Astrocyte (in vitro differentiated cells and primary cell): ENCODE measurements around the gene PINK1. TPM values are rescaled to one million over a fixed set of nuclear protein-coding genes. Genes with fewer than 3 reads are reported as not detected.

ENCODE experiments used
- DNase-seq: peaks from one replicate; pipeline ENCODE4 v3.0.0-alpha.2; 2010; ENCODE audit warnings: low read depth
- FAIRE-seq: peaks from 2 replicates; lab custom pipeline; 2011; peaks lifted over from hg19 to GRCh38; lab: Jason Lieb, UNC
- H2AFZ ChIP-seq: 2 replicates; pipeline ENCODE4 v1.6.0; 2012; ENCODE audit warnings: low read depth, low read length, inconsistent platforms
- H3K27ac ChIP-seq: 2 replicates; pipeline ENCODE4 v1.5.1; 2011; ENCODE audit warnings: low read depth, low read length, inconsistent platforms
- H3K27me3 ChIP-seq: 2 replicates; pipeline ENCODE4 v1.6.0; 2011; ENCODE audit warnings: low read length, inconsistent platforms; ENCODE audit not compliant: insufficient read depth
- H3K36me3 ChIP-seq: 2 replicates; pipeline ENCODE4 v1.5.1; 2011; ENCODE audit warnings: low read length, inconsistent platforms; ENCODE audit not compliant: insufficient read depth
- H3K4me1 ChIP-seq: 2 replicates; pipeline ENCODE4 v1.5.1; 2011; ENCODE audit warnings: low read length, inconsistent platforms; ENCODE audit not compliant: insufficient read depth
- H3K4me2 ChIP-seq: 2 replicates; pipeline ENCODE4 v1.6.0; 2012; ENCODE audit warnings: low read length, inconsistent platforms
- H3K4me3 ChIP-seq: 2 replicates; pipeline ENCODE4 v1.5.1; 2011; ENCODE audit warnings: low read depth, mild to moderate bottlenecking, low read length, inconsistent platforms; ENCODE audit not compliant: insufficient read depth
- H3K79me2 ChIP-seq: 2 replicates; pipeline ENCODE4 v1.6.0; 2012; ENCODE audit warnings: mild to moderate bottlenecking, low read length, inconsistent platforms; ENCODE audit not compliant: insufficient read depth
- H3K9ac ChIP-seq: 2 replicates; pipeline ENCODE4 v1.6.0; 2012; ENCODE audit warnings: mild to moderate bottlenecking, low read length, inconsistent platforms
- H3K9me3 ChIP-seq: 2 replicates; pipeline ENCODE4 v1.5.1; 2012; ENCODE audit warnings: low read depth, mild to moderate bottlenecking, low read length, inconsistent platforms; ENCODE audit not compliant: insufficient read depth
- H4K20me1 ChIP-seq: 2 replicates; pipeline ENCODE4 v1.6.0; 2012; ENCODE audit warnings: low read length, inconsistent platforms; ENCODE audit not compliant: insufficient read depth
- H3K27ac Mint-ChIP-seq: one replicate; pipeline ENCODE4 v1.8.0; 2021; ENCODE audit warnings: mild to moderate bottlenecking, mixed read lengths; ENCODE audit not compliant: unreplicated experiment
- H3K27me3 Mint-ChIP-seq: one replicate; pipeline ENCODE4 v1.8.0; 2021; ENCODE audit warnings: low read depth, mixed read lengths; ENCODE audit not compliant: unreplicated experiment
- H3K36me3 Mint-ChIP-seq: one replicate; pipeline ENCODE4 v1.8.0; 2021; ENCODE audit warnings: low read depth, mixed read lengths; ENCODE audit not compliant: unreplicated experiment
- H3K4me1 Mint-ChIP-seq: one replicate; pipeline ENCODE4 v1.8.0; 2021; ENCODE audit warnings: low read depth, mixed read lengths; ENCODE audit not compliant: unreplicated experiment
- H3K4me3 Mint-ChIP-seq: one replicate; pipeline ENCODE4 v1.8.0; 2021; ENCODE audit warnings: mild to moderate bottlenecking, moderate library complexity, mixed read lengths; ENCODE audit not compliant: unreplicated experiment
- H3K9me3 Mint-ChIP-seq: one replicate; pipeline ENCODE4 v1.8.0; 2021; ENCODE audit warnings: mild to moderate bottlenecking, mixed read lengths; ENCODE audit not compliant: unreplicated experiment
- CTCF ChIP-seq: IDR thresholded peaks from 2 replicates; pipeline ENCODE4 v1.5.1; 2011; ENCODE audit warnings: low read depth, mild to moderate bottlenecking, inconsistent platforms, low read length, moderate library complexity; ENCODE audit not compliant: insufficient read depth
- EZH2 ChIP-seq: IDR thresholded peaks from 2 replicates; pipeline ENCODE4 v1.6.1; 2012; ENCODE audit warnings: mild to moderate bottlenecking, low read length, inconsistent platforms; ENCODE audit not compliant: insufficient read depth
- total RNA-seq: library from RNA; stranded (reverse); gene quantifications from 2 replicates; pipeline ENCODE4 v1.2.1, GENCODE V29; 2021

The PINK1 gene
- total RNA-seq, 1 donor from 2014 or later = 25.6 TPM

- Mint-ChIP-seq H3K9me3 (no peaks in the 10 kb centered on the region), H3K27ac (no peak overlapping the region), H3K27me3 (no peaks in the 10 kb centered on the region), H3K36me3 (peaks cover 26% of the 10 kb centered on the region), H3K4me3 (no peak overlapping the region), H3K4me1 (no peaks in the 10 kb centered on the region)
- Histone ChIP-seq H3K36me3 (peaks cover 9% of the 10 kb centered on the region), H3K27me3 (no peaks in the 10 kb centered on the region), H3K27ac (no peak overlapping the region), H3K9me3 (no peaks in the 10 kb centered on the region), H4K20me1 (peaks cover 7% of the 10 kb centered on the region), H3K4me1 (no peaks in the 10 kb centered on the region), H3K4me2 (no peak overlapping the region), H3K4me3 (no peak overlapping the region), H3K79me2 (no peaks in the 10 kb centered on the region), H2AFZ (no peak overlapping the region), H3K9ac (no peak overlapping the region)
- DNase-seq = no peak
- no peak for FAIRE-seq
- no peak for TF ChIP-seq EZH2
- TF ChIP-seq CTCF = no peak
These were observed 8.7 kb downstream of the PINK1 start for GRCh38 chr1:20641975-20642374.

GRCh38 chr1:20643080-20643479 lies 9.8 kb downstream of the PINK1 start:
- Mint-ChIP-seq H3K27me3 (no peaks in the 10 kb centered on the region), H3K27ac (no peak overlapping the region), H3K9me3 (no peaks in the 10 kb centered on the region), H3K4me3 (no peak overlapping the region), H3K36me3 (peaks cover 19% of the 10 kb centered on the region), H3K4me1 (no peaks in the 10 kb centered on the region)
- FAIRE-seq (no peak), DNase-seq (no peak)
- no peak overlapping the region for H3K9ac ChIP-seq
- H4K20me1 ChIP-seq = peaks cover 4% of the 10 kb centered on the region
- H3K4me3 ChIP-seq = no peak overlapping the region
- H3K27ac ChIP-seq = no peak overlapping the region
- no peak for TF ChIP-seq EZH2
- no peak for TF ChIP-seq CTCF
- no peak overlapping the region for H2AFZ ChIP-seq
- no peaks in the 10 kb centered on the region for H3K9me3 ChIP-seq
- H3K36me3 ChIP-seq = peaks cover 5% of the 10 kb centered on the region
- H3K4me1 ChIP-seq = no peaks in the 10 kb centered on the region
- no peaks in the 10 kb centered on the region for H3K79me2 ChIP-seq
- H3K4me2 ChIP-seq = no peak overlapping the region
- no peaks in the 10 kb centered on the region for H3K27me3 ChIP-seq

GRCh38 chr1:20644416-20644815 lies 11.2 kb downstream of the PINK1 start:
- Mint-ChIP-seq H3K9me3 (no peaks in the 10 kb centered on the region), H3K4me3 (no peak overlapping the region), H3K27ac (no peak overlapping the region), H3K4me1 (no peaks in the 10 kb centered on the region), H3K36me3 (peaks cover 12% of the 10 kb centered on the region), H3K27me3 (no peaks in the 10 kb centered on the region)
- no peaks in the 10 kb centered on the region for H3K27me3 ChIP-seq
- TF ChIP-seq EZH2 (no peak), CTCF (no peak)
- no peak overlapping the region for H3K4me2 ChIP-seq
- DNase-seq = no peak
- H3K9me3 ChIP-seq = no peaks in the 10 kb centered on the region
- H3K4me3 ChIP-seq = no peak overlapping the region
- H3K4me1 ChIP-seq = no peaks in the 10 kb centered on the region
- H2AFZ ChIP-seq = no peak overlapping the region
- peaks cover 4% of the 10 kb centered on the region for H4K20me1 ChIP-seq
- no peak overlapping the region for H3K27ac ChIP-seq
- H3K79me2 ChIP-seq = no peaks in the 10 kb centered on the region
- FAIRE-seq = no peak
- no peak overlapping the region for H3K9ac ChIP-seq
- peaks cover 8% of the 10 kb centered on the region for H3K36me3 ChIP-seq
